Fibroblast of lung (primary cell): Measurements from ENCODE around the gene PNMA8B. TPM values are rescaled to one million over a fixed set of nuclear protein-coding genes. Genes with fewer than 3 reads are reported as not detected.

ENCODE experiments used
- DNase-seq, 2 donors: peaks; one replicate each; pipeline versions ENCODE4 v3.0.0 to v3.0.0-alpha.2; 2010; ENCODE audit warnings: low read depth in 2 of 2
- H2AFZ ChIP-seq: 2 replicates; pipeline ENCODE4 v1.5.1; 2012; ENCODE audit warnings: low read length, control low read depth, inconsistent platforms
- H3K27ac ChIP-seq: 2 replicates; pipeline ENCODE4 v1.5.1; 2011; ENCODE audit warnings: low read length, control low read depth; ENCODE audit not compliant: insufficient read depth
- H3K27me3 ChIP-seq: 2 replicates; pipeline ENCODE4 v1.5.1; 2011; ENCODE audit warnings: mild to moderate bottlenecking, low read length; ENCODE audit not compliant: control insufficient read depth, insufficient read depth
- H3K36me3 ChIP-seq: 2 replicates; pipeline ENCODE4 v1.5.1; 2011; ENCODE audit warnings: low read length; ENCODE audit not compliant: control insufficient read depth, insufficient read depth
- H3K4me1 ChIP-seq: 2 replicates; pipeline ENCODE4 v1.5.1; 2011; ENCODE audit warnings: low read length; ENCODE audit not compliant: control insufficient read depth, insufficient read depth; ENCODE audit errors: extremely low read depth
- H3K4me2 ChIP-seq: 2 replicates; pipeline ENCODE4 v1.5.1; 2011; ENCODE audit warnings: low read length, control low read depth; ENCODE audit not compliant: insufficient read depth; ENCODE audit errors: extremely low read depth
- H3K4me3 ChIP-seq, 4 experiments: fragments of 200-600 bp in 1 of 4; sonication (generic) in 1 of 4; replicated peaks in 1 of 4; 2 replicates each; pipeline ENCODE4 v1.5.1; 2011 to 2016; ENCODE audit warnings: low read length in 4 of 4, low read depth in 3 of 4, mild to moderate bottlenecking in 3 of 4, control low read depth in 2 of 4, inconsistent platforms in 1 of 4, mixed read lengths in 1 of 4; ENCODE audit not compliant: insufficient read depth in 1 of 4; ENCODE audit errors: control extremely low read depth in 1 of 4
- H3K79me2 ChIP-seq: 2 replicates; pipeline ENCODE4 v1.5.1; 2012; ENCODE audit warnings: mild to moderate bottlenecking, low read length, inconsistent platforms; ENCODE audit not compliant: control insufficient read depth, insufficient read depth
- H3K9ac ChIP-seq: 2 replicates; pipeline ENCODE4 v1.5.1; 2011; ENCODE audit warnings: mild to moderate bottlenecking, low read length, control low read depth; ENCODE audit not compliant: insufficient read depth
- H3K9me3 ChIP-seq: 2 replicates; pipeline ENCODE4 v1.5.1; 2012; ENCODE audit warnings: low read depth, low read length; ENCODE audit not compliant: control insufficient read depth, insufficient read depth
- H4K20me1 ChIP-seq: 2 replicates; pipeline ENCODE4 v1.5.1; 2011; ENCODE audit warnings: low read length; ENCODE audit not compliant: control insufficient read depth, insufficient read depth; ENCODE audit errors: extremely low read depth
- CTCF ChIP-seq, 2 donors: IDR thresholded peaks in 1 of 2; conservative IDR thresholded peaks in 1 of 2; 1 replicate in 1 of 2; 2 replicates in 1 of 2; pipeline ENCODE4 v1.5.1; 2011 to 2012; ENCODE audit warnings: low read length in 2 of 2, control low read depth in 1 of 2, inconsistent platforms in 1 of 2, low read depth in 1 of 2, mild to moderate bottlenecking in 1 of 2
- EZH2 ChIP-seq: IDR thresholded peaks from 2 replicates; pipeline ENCODE4 v1.5.1; 2012; ENCODE audit warnings: low read length, control low read depth, mild to moderate bottlenecking; ENCODE audit errors: missing control alignments
- polyA plus RNA-seq, 2 donors: library from polyadenylated mRNA; depleted of rRNA in 1 of 2; stranded (reverse) in 1 of 2; unstranded in 1 of 2; fragments of >200 nt; gene quantifications; 2 replicates each; pipeline ENCODE4 v1.2.1, GENCODE V29; 2011 to 2012; ENCODE audit warnings: missing spikeins in 1 of 2
- total RNA-seq: library from RNA; depleted of rRNA; stranded (reverse); fragments of >200 nt; gene quantifications from 2 replicates; pipeline ENCODE4 v1.2.1, GENCODE V29; 2014

The PNMA8B gene
- total and polyA plus RNA-seq, 2 donors (not counting 1 experiment from before 2014, with no cell fraction given), result 0.14 to 1.7 TPM

- Histone ChIP-seq H3K9ac (no peak overlapping the region), H3K4me2 (no peak overlapping the region), H3K4me1 (no peaks in the 10 kb centered on the region), H3K9me3 (no peaks in the 10 kb centered on the region), H4K20me1 (no peaks in the 10 kb centered on the region), H3K27me3 (no peaks in the 10 kb centered on the region), H3K27ac (no peak overlapping the region), H3K36me3 (no peaks in the 10 kb centered on the region), H2AFZ (no peak overlapping the region), H3K4me3 (no peak overlapping the region), H3K79me2 (no peaks in the 10 kb centered on the region)
- TF ChIP-seq CTCF (conservative IDR thresholded peaks at IDR 0.05 in 1 of 2, IDR thresholded peaks at IDR 0.05 in 1 of 2; ENCODE audit: low read depth in 1 of 2, low read length in 2 of 2), result no peak
- TF ChIP-seq EZH2, result no peak
- DNase-seq, result no peak
Measured at GRCh38 chr19:46456930-46457329, 38.7 kb downstream of the PNMA8B start.

GRCh38 chr19:46454244-46454643 is 41.4 kb downstream of the PNMA8B start:
- Histone ChIP-seq H3K27me3 (no peaks in the 10 kb centered on the region), H3K4me3 (no peak overlapping the region), H3K4me1 (no peaks in the 10 kb centered on the region), H3K9me3 (no peaks in the 10 kb centered on the region), H3K9ac (no peak overlapping the region), H3K36me3 (no peaks in the 10 kb centered on the region), H2AFZ (no peak overlapping the region), H4K20me1 (no peaks in the 10 kb centered on the region), H3K4me2 (no peak overlapping the region), H3K27ac (no peak overlapping the region), H3K79me2 (no peaks in the 10 kb centered on the region)
- no peak for DNase-seq
- TF ChIP-seq CTCF (conservative IDR thresholded peaks at IDR 0.05 in 1 of 2, IDR thresholded peaks at IDR 0.05 in 1 of 2; ENCODE audit: low read depth in 1 of 2, low read length in 2 of 2), result no peak
- TF ChIP-seq EZH2, result no peak

- TF ChIP-seq CTCF (conservative IDR thresholded peaks at IDR 0.05 in 1 of 2, IDR thresholded peaks at IDR 0.05 in 1 of 2; ENCODE audit: low read depth in 1 of 2, low read length in 2 of 2), result no peak
- TF ChIP-seq EZH2, result no peak
- no peak overlapping the region for H3K4me3 ChIP-seq
- H2AFZ ChIP-seq, result no peak overlapping the region
- no peak overlapping the region for H3K9ac ChIP-seq
- no peak for DNase-seq
- no peaks in the 10 kb centered on the region for H4K20me1 ChIP-seq
- no peaks in the 10 kb centered on the region for H3K4me1 ChIP-seq
- H3K4me2 ChIP-seq, result no peak overlapping the region
- no peaks in the 10 kb centered on the region for H3K79me2 ChIP-seq
- no peaks in the 10 kb centered on the region for H3K36me3 ChIP-seq
- H3K9me3 ChIP-seq, result no peaks in the 10 kb centered on the region
- H3K27ac ChIP-seq, result no peak overlapping the region
- H3K27me3 ChIP-seq, result no peaks in the 10 kb centered on the region
Measured at GRCh38 chr19:46453661-46454060, 42.0 kb downstream of the PNMA8B start.
